Right lobe of liver (tissue), 6 donors: Measurements from ENCODE around the gene HERPUD2. TPM values are rescaled to one million over a fixed set of nuclear protein-coding genes. Genes with fewer than 3 reads are reported as not detected.
A peak's percentile ranks its signal among the peaks of the same experiment; 100 is the strongest.
"Not testable (repeated sequence)": the region's sequence is repeated elsewhere in the genome, so short reads cannot be mapped to it uniquely, and the experiment has no call there.

Source experiments
- ATAC-seq, 4 donors: fragments of 200-7000 bp; cut with Tn5 transposase; one replicate each; pipeline ENCODE4 v1.9.1; 2020; ENCODE audit warnings: mild to moderate bottlenecking in 4 of 4, moderate library complexity in 4 of 4
- DNase-seq, 3 donors: peaks; one replicate each; pipeline ENCODE4 v3.0.0-alpha.2; 2020
- H3K27ac ChIP-seq, 3 donors: fragments of 200-600 bp; one replicate each; pipeline ENCODE4 v1.8.0; 2022
- H3K27me3 ChIP-seq, 2 donors: fragments of 200-600 bp; one replicate each; pipeline ENCODE4 v1.8.0; 2022
- H3K36me3 ChIP-seq, 4 donors: fragments of 200-600 bp; sonication (generic) in 1 of 4; one replicate each; pipeline versions ENCODE4 v1.5.1 to v1.8.0; 2017 to 2022; ENCODE audit warnings: control low read depth in 1 of 4
- H3K4me1 ChIP-seq, 4 donors: fragments of 200-600 bp; sonication (generic) in 1 of 4; one replicate each; pipeline versions ENCODE4 v1.5.1 to v1.8.0; 2017 to 2022; ENCODE audit warnings: control low read depth in 1 of 4
- H3K4me3 ChIP-seq, 3 donors: fragments of 200-600 bp; one replicate each; pipeline ENCODE4 v1.8.0; 2022
- H3K9me3 ChIP-seq, 4 donors: fragments of 200-600 bp; sonication (generic) in 1 of 4; one replicate each; pipeline versions ENCODE4 v1.5.1 to v1.8.0; 2017 to 2022; ENCODE audit warnings: control low read depth in 1 of 4
- CTCF ChIP-seq, 4 donors: fragments of 200-600 bp in 3 of 4; fragments of 450-650 bp in 1 of 4; IDR thresholded peaks; one replicate each; pipeline versions ENCODE4 v1.5.1 to v1.8.0; 2016 to 2022; ENCODE audit warnings: antibody characterized with exemption in 4 of 4, mild to moderate bottlenecking in 2 of 4
- POLR2A ChIP-seq: fragments of 450-650 bp; IDR thresholded peaks from one replicate; pipeline ENCODE4 v1.6.1; 2017; ENCODE audit warnings: antibody characterized with exemption, mild to moderate bottlenecking
- WGBS: methylation state at CpG from one replicate; pipeline ENCODE4 v1.1.6; 2018; ENCODE audit warnings: low coverage, low lambda C conversion rate; ENCODE audit not compliant: insufficient coverage; ENCODE audit errors: missing lambda C conversion rate; 5-methylcytosine and 5-hydroxymethylcytosine counted together
- intact Hi-C, 2 donors: fragments of 100-400 bp; cut with DNase I; formaldehyde crosslinking; loops; one replicate each; pipeline versions ENCODE4 v1.11.2 to v1.14.1; 2022
- total RNA-seq, 6 experiments: library from RNA; depleted of rRNA in 2 of 6; stranded (reverse); fragments of >200 nt in 2 of 6; fragmentation: NEBNext Ultra II Directional in 3 of 6; extraction: Animal tissue kit (Norgen Biotek cat#: 25700) in 3 of 6; gene quantifications; one replicate each; pipeline versions ENCODE4 v1.1.0 to v1.2.4, GENCODE V29; 2016 to 2023
- donor health status: DM: no; HTN: yes; CAD: no.
- donor health status: DM: no; HTN: no; CAD: no.
- donor health status: DM: no; HTN: no; CAD: no.
- donor health status: DM: no; HTN: yes; CAD: no.
- donor health status: DM: no; HTN: yes; CAD: no.

Gene HERPUD2
- total RNA-seq, 6 experiments from 2014 or later: 15.4 to 26.7 (median 20.6) TPM

- WGBS: 60% methylated on average over 1 of the region's 2 CpGs
- Histone ChIP-seq H3K36me3 (no peaks in the 10 kb centered on the region), H3K4me1 (no peaks in the 10 kb centered on the region), H3K4me3 (no peak overlapping the region), H3K27ac (no peak overlapping the region), H3K9me3 (no peaks in the 10 kb centered on the region), H3K27me3 (no peaks in the 10 kb centered on the region)
- intact Hi-C loops: no loop called here
- TF ChIP-seq POLR2A (no peak), CTCF (IDR thresholded peaks at IDR 0.05) (no peak)
- ATAC-seq (peak; percentile 62 to 81 (median 70)), DNase-seq (no peak)
Observed at GRCh38 chr7:35596061-35596460, 98.9 kb downstream of the HERPUD2 start.

GRCh38 chr7:35593899-35594298 is 101.0 kb downstream of the HERPUD2 start:
- no peak overlapping the region for H3K4me3 ChIP-seq
- H3K27ac ChIP-seq: no peak overlapping the region
- H3K9me3 ChIP-seq: no peaks in the 10 kb centered on the region
- H3K4me1 ChIP-seq: no peaks in the 10 kb centered on the region
- DNase-seq (no peak), ATAC-seq (no peak)
- no peaks in the 10 kb centered on the region for H3K27me3 ChIP-seq
- WGBS: 67% methylated on average over 3 of the region's 8 CpGs
- intact Hi-C loops: no loop called here
- H3K36me3 ChIP-seq: no peaks in the 10 kb centered on the region
- TF ChIP-seq CTCF (IDR thresholded peaks at IDR 0.05): peak in 1 of 4 donors; percentile 12
- no peak for TF ChIP-seq POLR2A

- H3K4me1 ChIP-seq: no peaks in the 10 kb centered on the region
- no peaks in the 10 kb centered on the region for H3K9me3 ChIP-seq
- 58% methylated on average over 4 of the region's 4 CpGs for WGBS
- H3K27ac ChIP-seq: no peak overlapping the region
- intact Hi-C loops: no loop called here
- TF ChIP-seq CTCF (IDR thresholded peaks at IDR 0.05) (no peak), POLR2A (no peak)
- no peaks in the 10 kb centered on the region for H3K27me3 ChIP-seq
- H3K4me3 ChIP-seq: no peak overlapping the region
- ATAC-seq (no peak), DNase-seq (no peak)
- H3K36me3 ChIP-seq: no peaks in the 10 kb centered on the region
Observed at GRCh38 chr7:35588647-35589046, 106.3 kb downstream of the HERPUD2 start.

- WGBS: 64% methylated on average over 2 of the region's 2 CpGs
- no peak overlapping the region for H3K27ac ChIP-seq
- intact Hi-C loops: no loop called here
- H3K9me3 ChIP-seq: no peaks in the 10 kb centered on the region
- TF ChIP-seq POLR2A (no peak), CTCF (IDR thresholded peaks at IDR 0.05) (no peak)
- DNase-seq (no peak), ATAC-seq (no peak)
- H3K4me1 ChIP-seq: no peaks in the 10 kb centered on the region
- no peak overlapping the region for H3K4me3 ChIP-seq
- no peaks in the 10 kb centered on the region for H3K27me3 ChIP-seq
- H3K36me3 ChIP-seq: no peaks in the 10 kb centered on the region
Observed at GRCh38 chr7:35584990-35585389, 109.9 kb downstream of the HERPUD2 start.

GRCh38 chr7:35584533-35584932 is 110.4 kb downstream of the HERPUD2 start:
- H3K27ac ChIP-seq, H3K36me3 ChIP-seq, H3K4me3 ChIP-seq, H3K4me1 ChIP-seq, H3K9me3 ChIP-seq, intact Hi-C loops, H3K27me3 ChIP-seq, DNase-seq, ATAC-seq: not testable (repeated sequence)
- WGBS: 72% methylated on average over 3 of the region's 3 CpGs

Other genes starting within 250 kb of the HERPUD2 start
- 10 to 100 TPM; 35.2 to 67.7 (median 56.5) TPM for gene SEPTIN7, start 105.9 kb upstream of the HERPUD2 start, total RNA-seq